ENCODE results near the gene CDH6. TPM values are rescaled to one million over a fixed set of nuclear protein-coding genes. Genes with fewer than 3 reads are reported as not detected.

The CDH6 gene
- total and polyA plus RNA-seq, 2 experiments from 2014 or later: 0.60 to 1.1 TPM

- TF ChIP-seq CTCF (conservative IDR thresholded peaks at IDR 0.05; ENCODE audit: low read depth in 2 of 2) (no peak), NANOG (IDR thresholded peaks at IDR 0.05; ENCODE audit: borderline replicate concordance) (no peak), ETS1 (IDR thresholded peaks at IDR 0.05) (no peak), REST (IDR thresholded peaks at IDR 0.05; ENCODE audit: unreplicated experiment) (no peak)
Observed at GRCh38 chr5:31192442-31192841, 1.0 kb upstream of the CDH6 start (continued).

- peaks cover 53% of the 10 kb centered on the region for H3K27me3 ChIP-seq (ENCODE audit: insufficient read depth)
- TF ChIP-seq POLR2AphosphoS5 (IDR thresholded peaks at IDR 0.05; ENCODE audit: low read depth) (no peak), EZH2 (IDR thresholded peaks at IDR 0.05; ENCODE audit: low read depth, unreplicated experiment) (no peak), JUNB (IDR thresholded peaks at IDR 0.05; ENCODE audit: unreplicated experiment) (no peak), NANOG (IDR thresholded peaks at IDR 0.05; ENCODE audit: borderline replicate concordance) (no peak), ZNF114 (CRISPR knock-in tag; IDR thresholded peaks at IDR 0.05) (no peak), REST (IDR thresholded peaks at IDR 0.05; ENCODE audit: unreplicated experiment) (no peak), STAT1 (IDR thresholded peaks at IDR 0.05; ENCODE audit: unreplicated experiment) (no peak)
- H3K9me2 ChIP-seq (ENCODE audit: insufficient read depth): no peaks in the 10 kb centered on the region
- no peak overlapping the region for H3K27ac ChIP-seq (ENCODE audit: low read depth)
- H3K4me3 ChIP-seq: peak overlapping the region; percentile 83
- no peaks in the 10 kb centered on the region for H3K36me3 ChIP-seq (ENCODE audit: insufficient read depth)
- peak overlapping the region; percentile 70 for H2AFZ ChIP-seq
- peaks cover 23% of the 10 kb centered on the region for H3K4me1 ChIP-seq (ENCODE audit: insufficient read depth)
- H3K27me3 Mint-ChIP-seq (ENCODE audit: insufficient read depth, low read depth, poor library complexity): peaks cover 32% of the 10 kb centered on the region
- peak overlapping the region; percentile 99 for H3K4me2 ChIP-seq
- no peaks in the 10 kb centered on the region for H3K36me3 Mint-ChIP-seq (ENCODE audit: low read depth)
- no peaks in the 10 kb centered on the region for H3K9me3 Mint-ChIP-seq
- peaks cover 19% of the 10 kb centered on the region for H3K4me1 Mint-ChIP-seq
- ATAC-seq (no peak), DNase-seq (ENCODE audit: low spot score) (peak; percentile 7)
- H4K20me1 ChIP-seq (replicated peaks; ENCODE audit: insufficient read depth): no peaks in the 10 kb centered on the region
- H3F3A ChIP-seq (replicated peaks; ENCODE audit: low read depth): peaks cover 3% of the 10 kb centered on the region; the same call in 1 of the 2 replicates
- peak overlapping the region; percentile 83 for H3K4me3 Mint-ChIP-seq
- no peak overlapping the region for H3K27ac Mint-ChIP-seq
- H3K79me2 ChIP-seq (replicated peaks; ENCODE audit: insufficient read depth): no peaks in the 10 kb centered on the region
Observed at GRCh38 chr5:31193116-31193515, 370 bp upstream of the CDH6 start.
